GM23338 (cell line): ENCODE measurements around the gene GID4. TPM values are rescaled to one million over a fixed set of nuclear protein-coding genes. Genes with fewer than 3 reads are reported as not detected.

Experiments used
- ATAC-seq: fragments of 200-7000 bp; cut with Tn5 transposase; 3 replicates; pipeline ENCODE4 v1.9.1; 2020
- DNase-seq: peaks from one replicate; pipeline ENCODE4 v3.0.0-alpha.2; 2015; ENCODE audit warnings: low spot score
- H2AFZ ChIP-seq: fragments of 200-600 bp; sonication (generic); 2 replicates; pipeline ENCODE4 v1.8.0; 2016; ENCODE audit warnings: antibody characterized with exemption, mild to moderate bottlenecking, moderate library complexity
- H3F3A ChIP-seq: fragments of 200-600 bp; sonication (generic); replicated peaks from 2 replicates; pipeline ENCODE4 v1.8.0; 2017; ENCODE audit warnings: antibody characterized with exemption, mixed run types, low read depth
- H3K27ac ChIP-seq: fragments of 200-600 bp; sonication (generic); 2 replicates; pipeline ENCODE4 v1.6.1; 2016; ENCODE audit warnings: low read depth
- H3K27me3 ChIP-seq: fragments of 200-600 bp; sonication (generic); 2 replicates; pipeline ENCODE4 v1.8.0; 2016; ENCODE audit warnings: mild to moderate bottlenecking, mixed run types, moderate library complexity; ENCODE audit not compliant: insufficient read depth
- H3K36me3 ChIP-seq: fragments of 200-600 bp; sonication (generic); 2 replicates; pipeline ENCODE4 v1.8.0; 2016; ENCODE audit warnings: mild to moderate bottlenecking; ENCODE audit not compliant: insufficient read depth
- H3K4me1 ChIP-seq: fragments of 200-600 bp; sonication (generic); 2 replicates; pipeline ENCODE4 v1.8.0; 2016; ENCODE audit warnings: mild to moderate bottlenecking, moderate library complexity; ENCODE audit not compliant: insufficient read depth
- H3K4me2 ChIP-seq: fragments of 200-600 bp; sonication (generic); 2 replicates; pipeline ENCODE4 v1.7.1; 2017; ENCODE audit warnings: mixed run types
- H3K4me3 ChIP-seq: fragments of 200-600 bp; sonication (generic); 2 replicates; pipeline ENCODE4 v1.6.1; 2016; ENCODE audit warnings: mixed run types
- H3K79me2 ChIP-seq: fragments of 200-600 bp; sonication (generic); replicated peaks from 2 replicates; pipeline ENCODE4 v1.8.0; 2017; ENCODE audit warnings: mild to moderate bottlenecking; ENCODE audit not compliant: insufficient read depth
- H3K9me2 ChIP-seq: fragments of 200-600 bp; sonication (generic); 2 replicates; pipeline ENCODE4 v1.8.0; 2017; ENCODE audit not compliant: insufficient read depth
- H4K20me1 ChIP-seq: fragments of 200-600 bp; sonication (generic); replicated peaks from 2 replicates; pipeline ENCODE4 v1.8.0; 2017; ENCODE audit warnings: mild to moderate bottlenecking; ENCODE audit not compliant: insufficient read depth
- H3K27ac Mint-ChIP-seq: 2 replicates; pipeline ENCODE4 v1.8.0; 2020; ENCODE audit warnings: inconsistent platforms, mild to moderate bottlenecking, moderate library complexity, mixed read lengths
- H3K27me3 Mint-ChIP-seq: 3 replicates; pipeline ENCODE4 v1.8.0; 2022; ENCODE audit warnings: low read depth, mild to moderate bottlenecking, moderate library complexity, mixed read lengths, inconsistent platforms; ENCODE audit not compliant: insufficient read depth, poor library complexity
- H3K36me3 Mint-ChIP-seq: 3 replicates; pipeline ENCODE4 v1.8.0; 2021; ENCODE audit warnings: low read depth, mild to moderate bottlenecking, inconsistent platforms, moderate library complexity, mixed read lengths
- H3K4me1 Mint-ChIP-seq: 3 replicates; pipeline ENCODE4 v1.8.0; 2020; ENCODE audit warnings: mild to moderate bottlenecking, inconsistent platforms, mixed read lengths
- H3K4me3 Mint-ChIP-seq: 3 replicates; pipeline ENCODE4 v1.8.0; 2021; ENCODE audit warnings: moderate library complexity, mild to moderate bottlenecking, inconsistent platforms, mixed read lengths
- H3K9me3 Mint-ChIP-seq: 3 replicates; pipeline ENCODE4 v1.8.0; 2020; ENCODE audit warnings: moderate library complexity, mild to moderate bottlenecking, inconsistent platforms, mixed read lengths
- CREB1 ChIP-seq: fragments of 250-450 bp; sonication (Bioruptor Pico); IDR thresholded peaks from 2 replicates; pipeline ENCODE4 v1.5.0; 2020; ENCODE audit warnings: low read depth, mild to moderate bottlenecking, moderate library complexity
- CTCF ChIP-seq, 2 experiments: fragments of 200-600 bp in 1 of 2; sonication (generic) in 1 of 2; conservative IDR thresholded peaks; 2 replicates each; pipeline versions ENCODE4 v1.5.1 to v1.6.1; 2016 to 2017; ENCODE audit warnings: antibody characterized with exemption in 2 of 2, low read depth in 2 of 2, mild to moderate bottlenecking in 2 of 2, moderate library complexity in 1 of 2
- EZH2 ChIP-seq: fragments of 200-600 bp; sonication (generic); IDR thresholded peaks from one replicate; pipeline ENCODE4 v1.8.0; 2017; ENCODE audit warnings: antibody characterized with exemption, mild to moderate bottlenecking, low read depth; ENCODE audit not compliant: unreplicated experiment
- EZH2phosphoT487 ChIP-seq: fragments of 200-600 bp; sonication (generic); IDR thresholded peaks from one replicate; pipeline ENCODE4 v1.8.1; 2018; ENCODE audit warnings: antibody characterized with exemption; ENCODE audit not compliant: unreplicated experiment
- JUNB ChIP-seq: IDR thresholded peaks from one replicate; pipeline ENCODE4 v1.6.1; 2016; ENCODE audit warnings: antibody characterized with exemption; ENCODE audit not compliant: unreplicated experiment
- NANOG ChIP-seq: IDR thresholded peaks from 2 replicates; pipeline ENCODE4 v1.6.1; 2016; ENCODE audit warnings: antibody characterized with exemption, borderline replicate concordance
- POLR2AphosphoS5 ChIP-seq: IDR thresholded peaks from 2 replicates; pipeline ENCODE4 v1.6.1; 2016; ENCODE audit warnings: antibody characterized with exemption, low read depth
- STAT1 ChIP-seq: IDR thresholded peaks from one replicate; pipeline ENCODE4 v1.6.1; 2016; ENCODE audit warnings: antibody characterized with exemption; ENCODE audit not compliant: unreplicated experiment
- ZNF114 ChIP-seq: fragments of 250-450 bp; sonication (Bioruptor Pico); IDR thresholded peaks from 2 replicates; pipeline ENCODE4 v1.5.0; 2020; ENCODE audit warnings: mild to moderate bottlenecking, moderate library complexity
- ZNF331 ChIP-seq: fragments of 250-450 bp; sonication (Bioruptor Pico); IDR thresholded peaks from 2 replicates; pipeline ENCODE4 v1.5.0; 2020; ENCODE audit warnings: low read depth, mild to moderate bottlenecking, moderate library complexity
- polyA plus RNA-seq: library from polyadenylated mRNA; unstranded; fragments of >200 nt; fragmentation: Nextera tagmentation; extraction: Ambion mirVana; gene quantifications from 2 replicates; pipeline ENCODE4 v1.2.1, GENCODE V29; 2016
- total RNA-seq: library from RNA; depleted of rRNA; stranded (reverse); fragments of >200 nt; shearing (Covaris generic); gene quantifications from 2 replicates; pipeline ENCODE4 v1.2.3, GENCODE V29; 2014
- TF ChIP-seq, protein P1 (sequence below): fragments of 250-450 bp; sonication (Bioruptor Pico); IDR thresholded peaks from 2 replicates; pipeline ENCODE4 v1.5.0; 2020; ENCODE audit warnings: mild to moderate bottlenecking, moderate library complexity
- TF ChIP-seq, protein P2 (sequence below): IDR thresholded peaks from one replicate; pipeline ENCODE4 v1.6.1; 2018; ENCODE audit warnings: antibody characterized with exemption; ENCODE audit not compliant: unreplicated experiment
- TF ChIP-seq, protein P3 (sequence below): IDR thresholded peaks from 2 replicates; pipeline ENCODE4 v1.6.1; 2016; ENCODE audit warnings: antibody characterized with exemption

Gene GID4
- total and polyA plus RNA-seq, 2 experiments from 2014 or later = 6.3 to 11.2 TPM

GRCh38 chr17:18016426-18016825, 22.8 kb upstream of the GID4 start:
- no peaks in the 10 kb centered on the region for H3F3A ChIP-seq

More at GRCh38 chr17:18016426-18016825, 22.8 kb upstream of the GID4 start:
- ATAC-seq = no peak
- Mint-ChIP-seq H3K27me3 (peaks cover 3% of the 10 kb centered on the region), H3K4me3 (no peak overlapping the region), H3K27ac (no peak overlapping the region), H3K9me3 (no peaks in the 10 kb centered on the region), H3K4me1 (peaks cover 3% of the 10 kb centered on the region; the same call in 2 of the 3 replicates), H3K36me3 (no peaks in the 10 kb centered on the region; the same call in 2 of the 3 replicates)
- H3K27ac ChIP-seq = no peak overlapping the region
- no peaks in the 10 kb centered on the region for H3K79me2 ChIP-seq
- no peak overlapping the region for H3K4me2 ChIP-seq
- TF ChIP-seq EZH2 (no peak), EZH2phosphoT487 (no peak), STAT1 (no peak), POLR2AphosphoS5 (no peak), ZNF114 (CRISPR knock-in tag) (no peak), CTCF (conservative IDR thresholded peaks at IDR 0.05; ENCODE audit: low read depth in 2 of 2) (no peak), ZNF331 (CRISPR knock-in tag) (no peak), CREB1 (CRISPR knock-in tag) (no peak), NANOG (no peak), JUNB (no peak)
- TF ChIP-seq, protein P1, sequence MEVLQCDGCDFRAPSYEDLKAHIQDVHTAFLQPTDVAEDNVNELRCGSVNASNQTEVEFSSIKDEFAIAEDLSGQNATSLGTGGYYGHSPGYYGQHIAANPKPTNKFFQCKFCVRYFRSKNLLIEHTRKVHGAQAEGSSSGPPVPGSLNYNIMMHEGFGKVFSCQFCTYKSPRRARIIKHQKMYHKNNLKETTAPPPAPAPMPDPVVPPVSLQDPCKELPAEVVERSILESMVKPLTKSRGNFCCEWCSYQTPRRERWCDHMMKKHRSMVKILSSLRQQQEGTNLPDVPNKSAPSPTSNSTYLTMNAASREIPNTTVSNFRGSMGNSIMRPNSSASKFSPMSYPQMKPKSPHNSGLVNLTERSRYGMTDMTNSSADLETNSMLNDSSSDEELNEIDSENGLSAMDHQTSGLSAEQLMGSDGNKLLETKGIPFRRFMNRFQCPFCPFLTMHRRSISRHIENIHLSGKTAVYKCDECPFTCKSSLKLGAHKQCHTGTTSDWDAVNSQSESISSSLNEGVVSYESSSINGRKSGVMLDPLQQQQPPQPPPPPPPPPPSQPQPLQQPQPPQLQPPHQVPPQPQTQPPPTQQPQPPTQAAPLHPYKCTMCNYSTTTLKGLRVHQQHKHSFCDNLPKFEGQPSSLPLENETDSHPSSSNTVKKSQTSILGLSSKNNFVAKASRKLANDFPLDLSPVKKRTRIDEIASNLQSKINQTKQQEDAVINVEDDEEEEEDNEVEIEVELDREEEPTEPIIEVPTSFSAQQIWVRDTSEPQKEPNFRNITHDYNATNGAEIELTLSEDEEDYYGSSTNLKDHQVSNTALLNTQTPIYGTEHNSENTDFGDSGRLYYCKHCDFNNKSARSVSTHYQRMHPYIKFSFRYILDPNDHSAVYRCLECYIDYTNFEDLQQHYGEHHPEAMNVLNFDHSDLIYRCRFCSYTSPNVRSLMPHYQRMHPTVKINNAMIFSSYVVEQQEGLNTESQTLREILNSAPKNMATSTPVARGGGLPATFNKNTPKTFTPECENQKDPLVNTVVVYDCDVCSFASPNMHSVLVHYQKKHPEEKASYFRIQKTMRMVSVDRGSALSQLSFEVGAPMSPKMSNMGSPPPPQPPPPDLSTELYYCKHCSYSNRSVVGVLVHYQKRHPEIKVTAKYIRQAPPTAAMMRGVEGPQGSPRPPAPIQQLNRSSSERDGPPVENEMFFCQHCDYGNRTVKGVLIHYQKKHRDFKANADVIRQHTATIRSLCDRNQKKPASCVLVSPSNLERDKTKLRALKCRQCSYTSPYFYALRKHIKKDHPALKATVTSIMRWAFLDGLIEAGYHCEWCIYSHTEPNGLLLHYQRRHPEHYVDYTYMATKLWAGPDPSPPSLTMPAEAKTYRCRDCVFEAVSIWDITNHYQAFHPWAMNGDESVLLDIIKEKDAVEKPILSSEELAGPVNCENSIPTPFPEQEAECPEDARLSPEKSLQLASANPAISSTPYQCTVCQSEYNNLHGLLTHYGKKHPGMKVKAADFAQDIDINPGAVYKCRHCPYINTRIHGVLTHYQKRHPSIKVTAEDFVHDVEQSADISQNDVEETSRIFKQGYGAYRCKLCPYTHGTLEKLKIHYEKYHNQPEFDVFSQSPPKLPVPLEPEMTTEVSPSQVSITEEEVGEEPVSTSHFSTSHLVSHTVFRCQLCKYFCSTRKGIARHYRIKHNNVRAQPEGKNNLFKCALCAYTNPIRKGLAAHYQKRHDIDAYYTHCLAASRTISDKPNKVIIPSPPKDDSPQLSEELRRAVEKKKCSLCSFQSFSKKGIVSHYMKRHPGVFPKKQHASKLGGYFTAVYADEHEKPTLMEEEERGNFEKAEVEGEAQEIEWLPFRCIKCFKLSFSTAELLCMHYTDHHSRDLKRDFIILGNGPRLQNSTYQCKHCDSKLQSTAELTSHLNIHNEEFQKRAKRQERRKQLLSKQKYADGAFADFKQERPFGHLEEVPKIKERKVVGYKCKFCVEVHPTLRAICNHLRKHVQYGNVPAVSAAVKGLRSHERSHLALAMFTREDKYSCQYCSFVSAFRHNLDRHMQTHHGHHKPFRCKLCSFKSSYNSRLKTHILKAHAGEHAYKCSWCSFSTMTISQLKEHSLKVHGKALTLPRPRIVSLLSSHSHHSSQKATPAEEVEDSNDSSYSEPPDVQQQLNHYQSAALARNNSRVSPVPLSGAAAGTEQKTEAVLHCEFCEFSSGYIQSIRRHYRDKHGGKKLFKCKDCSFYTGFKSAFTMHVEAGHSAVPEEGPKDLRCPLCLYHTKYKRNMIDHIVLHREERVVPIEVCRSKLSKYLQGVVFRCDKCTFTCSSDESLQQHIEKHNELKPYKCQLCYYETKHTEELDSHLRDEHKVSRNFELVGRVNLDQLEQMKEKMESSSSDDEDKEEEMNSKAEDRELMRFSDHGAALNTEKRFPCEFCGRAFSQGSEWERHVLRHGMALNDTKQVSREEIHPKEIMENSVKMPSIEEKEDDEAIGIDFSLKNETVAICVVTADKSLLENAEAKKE = no peak
- TF ChIP-seq, protein P2, sequence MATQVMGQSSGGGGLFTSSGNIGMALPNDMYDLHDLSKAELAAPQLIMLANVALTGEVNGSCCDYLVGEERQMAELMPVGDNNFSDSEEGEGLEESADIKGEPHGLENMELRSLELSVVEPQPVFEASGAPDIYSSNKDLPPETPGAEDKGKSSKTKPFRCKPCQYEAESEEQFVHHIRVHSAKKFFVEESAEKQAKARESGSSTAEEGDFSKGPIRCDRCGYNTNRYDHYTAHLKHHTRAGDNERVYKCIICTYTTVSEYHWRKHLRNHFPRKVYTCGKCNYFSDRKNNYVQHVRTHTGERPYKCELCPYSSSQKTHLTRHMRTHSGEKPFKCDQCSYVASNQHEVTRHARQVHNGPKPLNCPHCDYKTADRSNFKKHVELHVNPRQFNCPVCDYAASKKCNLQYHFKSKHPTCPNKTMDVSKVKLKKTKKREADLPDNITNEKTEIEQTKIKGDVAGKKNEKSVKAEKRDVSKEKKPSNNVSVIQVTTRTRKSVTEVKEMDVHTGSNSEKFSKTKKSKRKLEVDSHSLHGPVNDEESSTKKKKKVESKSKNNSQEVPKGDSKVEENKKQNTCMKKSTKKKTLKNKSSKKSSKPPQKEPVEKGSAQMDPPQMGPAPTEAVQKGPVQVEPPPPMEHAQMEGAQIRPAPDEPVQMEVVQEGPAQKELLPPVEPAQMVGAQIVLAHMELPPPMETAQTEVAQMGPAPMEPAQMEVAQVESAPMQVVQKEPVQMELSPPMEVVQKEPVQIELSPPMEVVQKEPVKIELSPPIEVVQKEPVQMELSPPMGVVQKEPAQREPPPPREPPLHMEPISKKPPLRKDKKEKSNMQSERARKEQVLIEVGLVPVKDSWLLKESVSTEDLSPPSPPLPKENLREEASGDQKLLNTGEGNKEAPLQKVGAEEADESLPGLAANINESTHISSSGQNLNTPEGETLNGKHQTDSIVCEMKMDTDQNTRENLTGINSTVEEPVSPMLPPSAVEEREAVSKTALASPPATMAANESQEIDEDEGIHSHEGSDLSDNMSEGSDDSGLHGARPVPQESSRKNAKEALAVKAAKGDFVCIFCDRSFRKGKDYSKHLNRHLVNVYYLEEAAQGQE = no peak
- TF ChIP-seq, protein P3, sequence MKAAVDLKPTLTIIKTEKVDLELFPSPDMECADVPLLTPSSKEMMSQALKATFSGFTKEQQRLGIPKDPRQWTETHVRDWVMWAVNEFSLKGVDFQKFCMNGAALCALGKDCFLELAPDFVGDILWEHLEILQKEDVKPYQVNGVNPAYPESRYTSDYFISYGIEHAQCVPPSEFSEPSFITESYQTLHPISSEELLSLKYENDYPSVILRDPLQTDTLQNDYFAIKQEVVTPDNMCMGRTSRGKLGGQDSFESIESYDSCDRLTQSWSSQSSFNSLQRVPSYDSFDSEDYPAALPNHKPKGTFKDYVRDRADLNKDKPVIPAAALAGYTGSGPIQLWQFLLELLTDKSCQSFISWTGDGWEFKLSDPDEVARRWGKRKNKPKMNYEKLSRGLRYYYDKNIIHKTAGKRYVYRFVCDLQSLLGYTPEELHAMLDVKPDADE = no peak
- H3K36me3 ChIP-seq = no peaks in the 10 kb centered on the region
- H3K9me2 ChIP-seq = no peaks in the 10 kb centered on the region
- H3K4me3 ChIP-seq = no peak overlapping the region
- DNase-seq = no peak
- peaks cover 5% of the 10 kb centered on the region; the same call in 1 of the 2 replicates for H4K20me1 ChIP-seq
- H3K4me1 ChIP-seq = 0 out of 2 replicates have a peak, but pooled peaks cover 5% of the 10 kb centered on the region
- H3K27me3 ChIP-seq = no peaks in the 10 kb centered on the region
- H2AFZ ChIP-seq = no peak overlapping the region
